ENCODE data around the gene SUCNR1. TPM values are rescaled to one million over a fixed set of nuclear protein-coding genes. Genes with fewer than 3 reads are reported as not detected.

Gene SUCNR1
- total RNA-seq, 1 experiment from 2014 or later: 0.07 TPM

DNA sequence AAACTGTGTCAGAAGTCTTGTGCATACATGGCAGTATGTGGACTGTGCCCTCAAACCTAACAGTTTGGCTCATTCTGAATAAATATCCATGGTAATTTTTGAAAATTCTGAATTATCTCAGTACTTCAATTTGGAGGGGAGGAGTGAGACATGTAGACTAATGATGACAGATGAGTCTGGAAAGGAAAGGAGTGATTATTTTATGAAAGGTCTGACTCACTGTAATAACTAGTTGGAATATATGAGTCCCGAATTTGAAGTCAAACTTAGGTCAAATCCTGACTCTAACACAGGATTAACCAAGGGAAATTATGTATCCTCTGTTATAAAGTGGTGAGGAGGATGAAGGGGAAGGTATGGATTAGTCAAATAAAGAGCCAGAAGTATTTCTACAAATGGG, 38.6 kb downstream of the SUCNR1 start:
- Mint-ChIP-seq H3K4me1 (ENCODE audit: low read depth, unreplicated experiment) (no peaks in the 10 kb centered on the region), H3K36me3 (ENCODE audit: insufficient read depth, unreplicated experiment) (no peaks in the 10 kb centered on the region), H3K27ac (ENCODE audit: unreplicated experiment) (no peak overlapping the region), H3K4me3 (ENCODE audit: low read depth, unreplicated experiment) (no peak overlapping the region), H3K9me3 (ENCODE audit: low read depth, unreplicated experiment) (peaks cover 11% of the 10 kb centered on the region), H3K27me3 (ENCODE audit: unreplicated experiment) (no peaks in the 10 kb centered on the region)
- intact Hi-C loops (cut with micrococcal nuclease; ENCODE audit: unreplicated experiment): loop anchor here (10.0 kb wide), 2 partner anchors 247 to 327 kb away; no protein-coding TSS in a partner anchor
- no TSS peak for BruUV-seq (replicated peaks)
- TF ChIP-seq CTCF (IDR thresholded peaks at IDR 0.05; ENCODE audit: unreplicated experiment): no peak
- CTCF ChIA-PET: no interaction called here
- no peak for DNase-seq

DNA sequence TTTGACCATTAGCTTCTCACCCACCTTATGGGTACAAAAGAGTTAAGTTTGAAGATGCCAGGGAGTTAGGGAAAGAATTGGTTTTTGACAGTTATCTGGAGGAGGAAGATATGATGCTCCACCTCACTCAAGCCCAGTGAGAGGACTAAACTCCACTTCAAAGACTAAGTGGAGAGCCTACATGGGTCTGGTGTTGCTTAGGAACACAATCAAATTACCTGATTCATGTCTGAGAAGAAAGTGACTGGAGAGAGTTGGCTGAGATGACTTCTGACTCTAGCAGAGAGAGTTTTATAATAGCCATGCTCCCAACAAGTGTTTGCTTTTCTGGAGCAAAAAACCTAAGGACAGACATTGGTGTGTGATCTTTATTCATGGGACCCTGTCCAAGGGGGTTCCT, 43.3 kb downstream of the SUCNR1 start:
- Mint-ChIP-seq H3K4me1 (ENCODE audit: low read depth, unreplicated experiment) (no peaks in the 10 kb centered on the region), H3K9me3 (ENCODE audit: low read depth, unreplicated experiment) (peaks cover 6% of the 10 kb centered on the region), H3K27me3 (ENCODE audit: unreplicated experiment) (no peaks in the 10 kb centered on the region), H3K27ac (ENCODE audit: unreplicated experiment) (no peak overlapping the region), H3K4me3 (ENCODE audit: low read depth, unreplicated experiment) (no peak overlapping the region), H3K36me3 (ENCODE audit: insufficient read depth, unreplicated experiment) (no peaks in the 10 kb centered on the region)
- CTCF ChIA-PET: no interaction called here
- TF ChIP-seq CTCF (IDR thresholded peaks at IDR 0.05; ENCODE audit: unreplicated experiment): no peak
- BruUV-seq (replicated peaks): no TSS peak
- intact Hi-C loops (cut with micrococcal nuclease; ENCODE audit: unreplicated experiment): loop anchor here (5.0 to 10.0 kb wide), 4 partner anchors 59 to 689 kb away; no protein-coding TSS in a partner anchor
- DNase-seq: no peak

DNA sequence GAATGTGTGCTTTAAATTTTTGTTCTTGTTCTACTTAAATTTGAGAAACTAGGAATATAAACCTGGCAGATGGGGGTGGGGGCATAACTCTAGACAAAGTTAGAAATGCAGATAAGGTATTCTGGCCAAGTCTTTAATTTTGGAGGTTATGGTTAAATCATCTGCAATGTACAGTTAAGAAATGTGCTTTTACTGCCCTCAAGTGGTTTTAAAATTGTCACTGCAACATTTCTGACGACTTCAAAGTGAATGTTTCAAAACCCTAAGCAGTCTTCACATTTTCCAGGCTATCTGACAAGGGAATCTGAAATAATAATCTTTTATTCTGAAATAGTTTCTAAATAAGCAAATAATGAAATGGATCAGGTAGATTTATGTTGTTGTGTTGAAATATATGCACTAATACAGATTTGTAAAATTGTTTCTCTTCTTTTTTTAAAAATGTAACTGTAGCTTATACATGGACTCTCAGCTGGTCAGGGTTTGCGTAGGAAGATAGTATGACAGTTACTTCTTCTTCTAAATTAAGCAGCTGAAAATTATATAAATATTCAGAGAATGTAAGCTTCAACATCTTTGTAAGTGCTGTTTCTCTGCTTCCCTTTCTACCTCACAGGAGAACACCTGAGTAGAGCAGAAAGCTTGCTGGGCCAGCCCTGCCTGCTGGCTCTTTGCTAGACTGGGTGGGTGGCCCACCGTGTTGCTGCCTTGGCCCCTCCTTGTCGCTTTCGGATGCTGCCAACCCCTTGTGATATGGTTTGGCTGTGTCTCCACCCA, 45.0 kb downstream of the SUCNR1 start:
- CTCF ChIA-PET: interaction anchor here (0.6 to 1.6 kb wide), 4 partner anchors 80 to 591 kb away, joined by 3 to 9 read pairs (median 6); no protein-coding TSS in a partner anchor
- TF ChIP-seq CTCF (IDR thresholded peaks at IDR 0.05; ENCODE audit: unreplicated experiment): peak; percentile 64
- H3K9me3 Mint-ChIP-seq (ENCODE audit: low read depth, unreplicated experiment): peaks cover 2% of the 10 kb centered on the region
- intact Hi-C loops (cut with micrococcal nuclease; ENCODE audit: unreplicated experiment): loop anchor here (1.0 to 10.0 kb wide), 8 partner anchors 61 to 691 kb away; no protein-coding TSS in a partner anchor
- BruUV-seq (replicated peaks): no TSS peak
- no peak overlapping the region for H3K4me3 Mint-ChIP-seq (ENCODE audit: low read depth, unreplicated experiment)
- no peaks in the 10 kb centered on the region for H3K36me3 Mint-ChIP-seq (ENCODE audit: insufficient read depth, unreplicated experiment)
- H3K27me3 Mint-ChIP-seq (ENCODE audit: unreplicated experiment): no peaks in the 10 kb centered on the region
- no peak for DNase-seq
- no peaks in the 10 kb centered on the region for H3K4me1 Mint-ChIP-seq (ENCODE audit: low read depth, unreplicated experiment)
- H3K27ac Mint-ChIP-seq (ENCODE audit: unreplicated experiment): no peak overlapping the region

GRCh38 chr3:151919030-151919328, 45.5 kb downstream of the SUCNR1 start:
- Mint-ChIP-seq H3K36me3 (ENCODE audit: insufficient read depth, unreplicated experiment) (no peaks in the 10 kb centered on the region), H3K27me3 (ENCODE audit: unreplicated experiment) (no peaks in the 10 kb centered on the region), H3K4me1 (ENCODE audit: low read depth, unreplicated experiment) (peaks cover 2% of the 10 kb centered on the region), H3K9me3 (ENCODE audit: low read depth, unreplicated experiment) (peaks cover 2% of the 10 kb centered on the region), H3K4me3 (ENCODE audit: low read depth, unreplicated experiment) (no peak overlapping the region), H3K27ac (ENCODE audit: unreplicated experiment) (no peak overlapping the region)
- CTCF ChIA-PET: interaction anchor here (1.0 to 1.6 kb wide), 3 partner anchors 80 to 479 kb away, joined by 3 to 9 read pairs (median 8); no protein-coding TSS in a partner anchor
- intact Hi-C loops (cut with micrococcal nuclease; ENCODE audit: unreplicated experiment): loop anchor here (5.0 to 10.0 kb wide), 4 partner anchors 62 to 692 kb away; no protein-coding TSS in a partner anchor
- BruUV-seq (replicated peaks): no TSS peak
- DNase-seq: no peak
- TF ChIP-seq CTCF (IDR thresholded peaks at IDR 0.05; ENCODE audit: unreplicated experiment): no peak

All from Calu3 (cell line).